RWPE2 (cell line): Measurements from ENCODE around the gene DACH1.

Source experiments
- ATAC-seq: fragments of 200-7000 bp; cut with Tn5 transposase; 3 replicates; pipeline ENCODE4 v1.9.1; 2021; ENCODE audit warnings: low read depth
- DNase-seq: peaks from one replicate; pipeline ENCODE4 v3.0.0-alpha.2; 2020; ENCODE audit warnings: low spot score
- H3K27ac ChIP-seq: fragments of 450-650 bp; 2 replicates; pipeline ENCODE4 v1.5.1; 2017; ENCODE audit warnings: mild to moderate bottlenecking; ENCODE audit not compliant: poor library complexity, severe bottlenecking
- H3K27me3 ChIP-seq: fragments of 250-450 bp; sonication (Bioruptor Pico); 2 replicates; pipeline ENCODE4 v1.5.1; 2021; ENCODE audit warnings: mild to moderate bottlenecking, moderate library complexity; ENCODE audit not compliant: insufficient read depth, poor library complexity, severe bottlenecking
- H3K36me3 ChIP-seq: fragments of 250-450 bp; sonication (Bioruptor Pico); 2 replicates; pipeline ENCODE4 v1.5.1; 2020; ENCODE audit warnings: low read depth, mild to moderate bottlenecking, moderate library complexity
- H3K4me1 ChIP-seq: fragments of 250-450 bp; sonication (Bioruptor Pico); 2 replicates; pipeline ENCODE4 v1.5.1; 2021; ENCODE audit warnings: mild to moderate bottlenecking, moderate library complexity; ENCODE audit not compliant: insufficient read depth, poor library complexity, severe bottlenecking
- H3K4me3 ChIP-seq: fragments of 250-450 bp; sonication (Bioruptor Pico); 2 replicates; pipeline ENCODE4 v1.5.1; 2021; ENCODE audit warnings: mild to moderate bottlenecking, moderate library complexity; ENCODE audit not compliant: severe bottlenecking
- H3K9me3 ChIP-seq: fragments of 250-450 bp; sonication (Bioruptor Pico); 2 replicates; pipeline ENCODE4 v1.5.1; 2021; ENCODE audit warnings: mild to moderate bottlenecking, moderate library complexity; ENCODE audit not compliant: severe bottlenecking
- CTCF ChIP-seq: fragments of 450-650 bp; IDR thresholded peaks from one replicate; pipeline ENCODE4 v1.5.1; 2017; ENCODE audit warnings: mild to moderate bottlenecking, moderate library complexity; ENCODE audit not compliant: poor library complexity, severe bottlenecking

DACH1 gene

DNA sequence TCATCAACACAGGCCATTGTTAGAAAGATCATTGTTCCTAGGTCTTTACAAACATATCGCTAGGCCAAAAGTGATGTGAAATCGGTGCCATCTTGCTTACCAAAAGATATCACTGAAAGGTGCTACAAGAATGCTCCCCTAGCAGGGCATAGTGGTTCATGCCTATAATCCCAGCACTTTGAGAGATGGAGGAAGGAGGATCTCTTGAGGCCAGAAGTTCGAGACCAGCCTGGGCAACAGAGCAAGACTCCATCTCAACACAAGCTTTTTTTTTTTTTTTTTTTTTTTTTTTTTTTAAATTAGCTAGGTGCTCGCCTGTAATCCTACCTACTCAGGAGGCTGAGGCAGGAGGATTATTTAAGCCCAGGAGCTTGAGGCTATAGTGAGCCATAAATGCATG, 92.1 kb downstream of the DACH1 start:
- DNase-seq (no peak), ATAC-seq (no peak)
- Histone ChIP-seq H3K27ac (no peak overlapping the region), H3K4me3 (no peak overlapping the region), H3K9me3 (no peaks in the 10 kb centered on the region), H3K27me3 (peaks cover 14% of the 10 kb centered on the region), H3K36me3 (no peaks in the 10 kb centered on the region), H3K4me1 (no peaks in the 10 kb centered on the region)
- no peak for TF ChIP-seq CTCF

GRCh38 chr13:71773531-71773930, 93.5 kb downstream of the DACH1 start:
- H3K27me3 ChIP-seq, result peaks cover 17% of the 10 kb centered on the region
- ATAC-seq (no peak), DNase-seq (no peak)
- no peaks in the 10 kb centered on the region for H3K9me3 ChIP-seq
- H3K36me3 ChIP-seq, result no peaks in the 10 kb centered on the region
- no peak overlapping the region for H3K27ac ChIP-seq
- TF ChIP-seq CTCF, result no peak
- no peak overlapping the region for H3K4me3 ChIP-seq
- no peaks in the 10 kb centered on the region for H3K4me1 ChIP-seq

- Histone ChIP-seq H3K27me3 (peaks cover 17% of the 10 kb centered on the region), H3K36me3 (no peaks in the 10 kb centered on the region), H3K4me3 (no peak overlapping the region), H3K27ac (no peak overlapping the region), H3K9me3 (no peaks in the 10 kb centered on the region), H3K4me1 (no peaks in the 10 kb centered on the region)
- no peak for ATAC-seq
- TF ChIP-seq CTCF, result no peak
- no peak for DNase-seq
Measured at GRCh38 chr13:71772361-71772760, 94.6 kb downstream of the DACH1 start.

DNA sequence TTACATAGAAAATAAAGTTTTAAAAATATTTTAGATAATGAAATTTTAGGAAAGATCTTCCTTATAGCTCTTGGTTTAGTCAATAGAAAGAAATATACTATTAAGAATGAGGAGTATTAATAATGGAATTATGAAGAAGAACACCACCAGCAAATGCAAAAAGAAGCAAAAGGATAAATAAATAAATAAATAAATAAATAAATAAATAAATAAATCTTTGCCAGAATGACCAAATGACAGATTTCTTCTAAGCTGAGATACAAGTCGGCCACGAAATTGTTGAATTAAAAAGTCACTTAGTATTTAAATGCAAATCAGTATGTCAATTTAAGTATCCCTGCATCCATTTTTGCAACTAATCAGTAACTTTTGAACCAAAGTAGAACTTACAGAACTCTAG, 95.9 kb downstream of the DACH1 start:
- ATAC-seq, result no peak
- no peak for TF ChIP-seq CTCF

DNA sequence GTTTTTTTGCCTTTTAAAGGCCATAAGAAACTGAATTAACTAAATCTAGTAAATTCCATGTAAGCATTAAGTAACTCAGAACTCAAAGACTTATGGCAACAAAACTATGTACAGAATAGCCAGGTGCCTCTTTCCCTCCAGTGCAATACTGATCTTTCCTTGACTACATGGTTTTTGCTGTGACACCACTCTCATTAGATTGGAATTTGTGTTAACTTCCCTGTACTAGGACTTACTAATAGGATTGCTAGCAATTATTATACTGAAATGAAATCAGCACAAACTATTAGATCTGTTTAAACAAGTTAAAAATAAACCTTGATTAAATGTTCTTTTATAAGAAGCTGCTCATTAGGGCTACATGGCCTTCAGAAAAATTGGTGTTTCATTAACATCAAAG, 96.3 kb downstream of the DACH1 start:
- no peak overlapping the region for H3K4me3 ChIP-seq
- peaks cover 17% of the 10 kb centered on the region for H3K27me3 ChIP-seq
- ATAC-seq (no peak), DNase-seq (no peak)
- no peak overlapping the region for H3K27ac ChIP-seq
- no peaks in the 10 kb centered on the region for H3K36me3 ChIP-seq
- TF ChIP-seq CTCF, result no peak
- no peaks in the 10 kb centered on the region for H3K9me3 ChIP-seq
- no peaks in the 10 kb centered on the region for H3K4me1 ChIP-seq

More for the DNA sequence above, 95.9 kb downstream of the DACH1 start:
- DNase-seq, result no peak
- H3K4me1 ChIP-seq, result no peaks in the 10 kb centered on the region
- H3K9me3 ChIP-seq, result no peaks in the 10 kb centered on the region
- H3K27me3 ChIP-seq, result peaks cover 17% of the 10 kb centered on the region
- H3K4me3 ChIP-seq, result no peak overlapping the region
- H3K27ac ChIP-seq, result no peak overlapping the region
- no peaks in the 10 kb centered on the region for H3K36me3 ChIP-seq
